ENCODE results near the gene GXYLT2. TPM values are rescaled to one million over a fixed set of nuclear protein-coding genes. Genes with fewer than 3 reads are reported as not detected.
"Not testable (repeated sequence)": the region's sequence is repeated elsewhere in the genome, so short reads cannot be mapped to it uniquely, and the experiment has no call there.

The GXYLT2 gene
- polyA plus RNA-seq, 1 experiment: 5.7 TPM

- DNase-seq (ENCODE audit: low read depth): no peak
- Histone ChIP-seq H3K36me3 (ENCODE audit: control insufficient read depth, insufficient read depth, low read length) (peaks cover 2% of the 10 kb centered on the region; the same call in 1 of the 2 replicates), H3K4me3 (ENCODE audit: low read depth, low read length) (peak overlapping the region; percentile 95), H3K27me3 (ENCODE audit: control insufficient read depth, insufficient read depth, low read length) (no peaks in the 10 kb centered on the region)
- TF ChIP-seq CTCF (IDR thresholded peaks at IDR 0.05; ENCODE audit: insufficient read depth, low read depth, low read length): peak; percentile 62
- ChIA-PET POLR2A (no interaction called here), CTCF (interaction anchor here (0.7 to 1.6 kb wide), 5 partner anchors 57 to 147 kb away, joined by 3 to 6 read pairs (median 3); partner anchors contain the start of gene GXYLT2)
Measured at GRCh38 chr3:72997421-72997961, 109.6 kb downstream of the GXYLT2 start.

GRCh38 chr3:72998466-72998865, 110.6 kb downstream of the GXYLT2 start:
- no peak for TF ChIP-seq CTCF (IDR thresholded peaks at IDR 0.05; ENCODE audit: insufficient read depth, low read depth, low read length)
- CTCF ChIA-PET: interaction anchor here (0.6 to 2.1 kb wide), 2 partner anchors 50 to 58 kb away, joined by 3 to 6 read pairs; no protein-coding TSS in a partner anchor
- no peak for DNase-seq (ENCODE audit: low read depth)
- Histone ChIP-seq H3K36me3 (ENCODE audit: control insufficient read depth, insufficient read depth, low read length) (peaks cover 2% of the 10 kb centered on the region; the same call in 1 of the 2 replicates), H3K4me3 (ENCODE audit: low read depth, low read length) (peak overlapping the region; percentile 95), H3K27me3 (ENCODE audit: control insufficient read depth, insufficient read depth, low read length) (no peaks in the 10 kb centered on the region)
- POLR2A ChIA-PET: interaction anchor here (0.6 kb wide), 2 partner anchors 133 to 1146 kb away, joined by 3 to 5 read pairs; no protein-coding TSS in a partner anchor

GRCh38 chr3:72999951-73000350, 112.1 kb downstream of the GXYLT2 start:
- DNase-seq (ENCODE audit: low read depth): no peak
- TF ChIP-seq CTCF (IDR thresholded peaks at IDR 0.05; ENCODE audit: insufficient read depth, low read depth, low read length): no peak
- Histone ChIP-seq H3K27me3 (ENCODE audit: control insufficient read depth, insufficient read depth, low read length) (no peaks in the 10 kb centered on the region), H3K4me3 (ENCODE audit: low read depth, low read length) (peak overlapping the region; percentile 2; the same call in 1 of the 2 replicates), H3K36me3 (ENCODE audit: control insufficient read depth, insufficient read depth, low read length) (peaks cover 2% of the 10 kb centered on the region)
- CTCF ChIA-PET: interaction anchor here (0.6 to 2.1 kb wide), 3 partner anchors 14 to 56 kb away, joined by 3 to 6 read pairs (median 4); no protein-coding TSS in a partner anchor
- POLR2A ChIA-PET: no interaction called here

GRCh38 chr3:73003050-73003449, 115.2 kb downstream of the GXYLT2 start:
- CTCF ChIA-PET: not testable (repeated sequence)

GRCh38 chr3:73004316-73004715, 116.5 kb downstream of the GXYLT2 start:
- CTCF ChIA-PET: no interaction called here
- POLR2A ChIA-PET: no interaction called here
- Histone ChIP-seq H3K36me3 (ENCODE audit: control insufficient read depth, insufficient read depth, low read length) (peaks cover 4% of the 10 kb centered on the region), H3K27me3 (ENCODE audit: control insufficient read depth, insufficient read depth, low read length) (no peaks in the 10 kb centered on the region), H3K4me3 (ENCODE audit: low read depth, low read length) (no peak overlapping the region)
- no peak for TF ChIP-seq CTCF (IDR thresholded peaks at IDR 0.05; ENCODE audit: insufficient read depth, low read depth, low read length)
- no peak for DNase-seq (ENCODE audit: low read depth)

More at GRCh38 chr3:73003050-73003449, 115.2 kb downstream of the GXYLT2 start:
- H3K4me3 ChIP-seq (ENCODE audit: low read depth, low read length); DNase-seq (ENCODE audit: low read depth); POLR2A ChIA-PET; H3K27me3 ChIP-seq (ENCODE audit: control insufficient read depth, insufficient read depth, low read length); H3K36me3 ChIP-seq (ENCODE audit: control insufficient read depth, insufficient read depth, low read length): not testable (repeated sequence)

Measured in BJ (cell line).